K562 (cell line): Measurements from ENCODE around the gene POLD1. TPM values are rescaled to one million over a fixed set of nuclear protein-coding genes. Genes with fewer than 3 reads are reported as not detected.

ENCODE experiments used
- BCLAF1 ChIP-seq, 2 experiments: fragments of 450-650 bp in 1 of 2; IDR thresholded peaks; 2 replicates each; pipeline ENCODE4 v1.6.1; 2011 to 2017; ENCODE audit warnings: low read depth in 2 of 2, antibody characterized with exemption in 1 of 2, borderline replicate concordance in 1 of 2, low read length in 1 of 2, mild to moderate bottlenecking in 1 of 2, mixed read lengths in 1 of 2; ENCODE audit not compliant: control insufficient read depth in 1 of 2
- CREB1 ChIP-seq, 2 experiments: sonication (generic) in 1 of 2; formaldehyde crosslinking in 1 of 2; IDR thresholded peaks; 2 replicates each; pipeline versions ENCODE4 v1.6.1 to v1.8.0; 2012 to 2022; ENCODE audit warnings: inconsistent platforms in 1 of 2, mild to moderate bottlenecking in 1 of 2, missing genetic modification reagents in 1 of 2, moderate library complexity in 1 of 2
- CUX1 ChIP-seq: fragments of 200-800 bp; sonication (Bioruptor generic); IDR thresholded peaks from 2 replicates; pipeline ENCODE4 v1.6.1; 2016; ENCODE audit warnings: missing genetic modification characterization, missing compliant biosample characterization
- HMG20A ChIP-seq: fragments of 450-650 bp; formaldehyde crosslinking; conservative IDR thresholded peaks from 2 replicates; pipeline ENCODE4 v1.4.0; 2020; ENCODE audit warnings: mild to moderate bottlenecking, mixed read lengths
- LARP7 ChIP-seq: fragments of 450-650 bp; IDR thresholded peaks from 2 replicates; pipeline ENCODE4 v1.6.1; 2016
- MAZ ChIP-seq, 2 experiments: fragments of 450-650 bp in 1 of 2; sonication (generic) in 1 of 2; formaldehyde crosslinking; IDR thresholded peaks in 1 of 2; conservative IDR thresholded peaks in 1 of 2; 2 replicates each; pipeline versions ENCODE4 v1.4.0 to v1.5.0; 2020; ENCODE audit warnings: mild to moderate bottlenecking in 1 of 2, missing genetic modification reagents in 1 of 2
- MEIS2 ChIP-seq: fragments of 450-650 bp; IDR thresholded peaks from 2 replicates; pipeline ENCODE4 v1.6.1; 2014; ENCODE audit warnings: mild to moderate bottlenecking; ENCODE audit not compliant: partially characterized antibody
- MITF ChIP-seq: IDR thresholded peaks from 2 replicates; pipeline ENCODE4 v1.6.1; 2014; ENCODE audit warnings: antibody characterized with exemption
- NFATC3 ChIP-seq: fragments of 450-650 bp; IDR thresholded peaks from 2 replicates; pipeline ENCODE4 v1.6.1; 2017; ENCODE audit warnings: mild to moderate bottlenecking
- NR2C1 ChIP-seq, 2 experiments: fragments of 450-650 bp; IDR thresholded peaks; 2 replicates each; pipeline ENCODE4 v1.6.1; 2017; ENCODE audit warnings: mild to moderate bottlenecking in 2 of 2, antibody characterized with exemption in 1 of 2, inconsistent platforms in 1 of 2, missing compliant biosample characterization in 1 of 2, missing genetic modification characterization in 1 of 2
- POLR2A ChIP-seq: fragments of 450-650 bp; conservative IDR thresholded peaks from 2 replicates; pipeline ENCODE4 v1.6.1; 2016
- POLR2AphosphoS5 ChIP-seq: IDR thresholded peaks from 2 replicates; pipeline ENCODE4 v1.6.1; 2011; ENCODE audit warnings: mild to moderate bottlenecking, low read depth, low read length, moderate library complexity; ENCODE audit not compliant: control insufficient read depth, insufficient read depth
- RBM15 ChIP-seq: fragments of 200-400 bp; formaldehyde crosslinking; IDR thresholded peaks from 2 replicates; pipeline ENCODE4 v1.6.1; 2018; ENCODE audit warnings: mild to moderate bottlenecking, low read length, moderate library complexity; ENCODE audit not compliant: insufficient read depth
- RBM25 ChIP-seq: fragments of 200-400 bp; formaldehyde crosslinking; IDR thresholded peaks from 2 replicates; pipeline ENCODE4 v1.6.1; 2018; ENCODE audit warnings: low read length, low read depth, moderate library complexity; ENCODE audit not compliant: severe bottlenecking
- STAG1 ChIP-seq: sonication (generic); formaldehyde crosslinking; IDR thresholded peaks from 2 replicates; pipeline ENCODE4 v1.5.0; 2020; ENCODE audit warnings: missing genetic modification reagents, borderline replicate concordance
- ZNF696 ChIP-seq: fragments of 250-450 bp; sonication (Bioruptor Pico); conservative IDR thresholded peaks from 2 replicates; pipeline ENCODE4 v1.4.0; 2020; ENCODE audit warnings: mild to moderate bottlenecking, moderate library complexity
- polyA plus RNA-seq, 8 experiments: library from polyadenylated mRNA; depleted of rRNA in 4 of 8; stranded (reverse) in 5 of 8; unstranded in 3 of 8; fragments of >200 nt; fragmentation: Nextera tagmentation in 2 of 8; fragmentation: Illumina TruSeq in 1 of 8; extraction: Ambion mirVana in 2 of 8; extraction: Trizol in 1 of 8; gene quantifications; 2 replicates each; pipeline versions ENCODE4 v1.2.1 to v1.2.3, GENCODE V29; 2011 to 2014; ENCODE audit warnings: inconsistent platforms in 1 of 8, missing spikeins in 1 of 8
- total RNA-seq, 7 experiments: library from RNA; depleted of rRNA in 6 of 7; stranded (reverse); fragments of >200 nt in 6 of 7; fragmentation: Illumina TruSeq in 2 of 7; extraction: Trizol in 2 of 7; gene quantifications; 2 replicates each; pipeline versions ENCODE4 v1.2.1 to v1.2.3, GENCODE V29; 2011 to 2021; ENCODE audit warnings: low replicate concordance in 1 of 7

The POLD1 gene
- total and polyA plus RNA-seq, 9 of the 15 experiments (the other 6 are each of a cell fraction or from before 2014, with no cell fraction given): 1.3 to 312 (median 47.8) TPM

- TF ChIP-seq MAZ (CRISPR knock-in tag; conservative IDR thresholded peaks at IDR 0.05 in 1 of 2, IDR thresholded peaks at IDR 0.05 in 1 of 2) (0 out of 4 replicates have a peak, but pooled peaks of 1 of the 2 experiments have one; percentile 13), MEIS2 (peak; percentile 75), CUX1 (no peak), MITF (no peak), ZNF696 (CRISPR knock-in tag) (no peak), NFATC3 (no peak), BCLAF1 (IDR thresholded peaks at IDR 0.05; ENCODE audit: borderline replicate concordance in 1 of 2, control insufficient read depth in 1 of 2, low read depth in 2 of 2, low read length in 1 of 2) (no peak), POLR2A (no peak), RBM25 (no peak), STAG1 (peak; percentile 78; the same call in 1 of the 2 replicates), CREB1 (IDR thresholded peaks at IDR 0.05) (no peak), CREB1 (CRISPR knock-in tag; IDR thresholded peaks at IDR 0.05) (peak; percentile 32; the same call in 1 of the 2 replicates), RBM15 (no peak), POLR2AphosphoS5 (no peak), HMG20A (CRISPR knock-in tag) (no peak), NR2C1 (IDR thresholded peaks at IDR 0.05) (peak; percentile 35; the same call in 1 of the 2 replicates), NR2C1 (tag; IDR thresholded peaks at IDR 0.05) (no peak), LARP7 (no peak)
Measured at GRCh38 chr19:50461066-50461875, 77.1 kb downstream of the POLD1 start (continued).
